T-cell (primary cell): ENCODE results near the gene CCDC124. TPM values are rescaled to one million over a fixed set of nuclear protein-coding genes. Genes with fewer than 3 reads are reported as not detected.

ENCODE experiments used
- ATAC-seq, 4 experiments: fragments of 200-7000 bp in 3 of 4; fragments of 150-1000 bp in 1 of 4; cut with Tn5 transposase; replicated peaks in 1 of 4; 1 replicate in 3 of 4; 2 replicates in 1 of 4; pipeline ENCODE4 v1.10.0; 2021; ENCODE audit warnings: moderate library complexity in 3 of 4, mild to moderate bottlenecking in 2 of 4, moderate number of reproducible peaks in 1 of 4
- CTCF ChIA-PET, 2 donors: fragments of 300-600 bp; sonication (Branson Sonifier 250); formaldehyde crosslinking; loops; one replicate each; lab custom pipeline; 2022; ENCODE audit warnings: antibody characterized with exemption in 2 of 2; lab: Charles Lee
- POLR2A ChIA-PET, 2 donors: fragments of 300-600 bp; sonication (Branson Sonifier 250); formaldehyde crosslinking; loops; one replicate each; lab custom pipeline; 2022; ENCODE audit warnings: antibody characterized with exemption in 2 of 2; lab: Charles Lee
- DNase-seq, 35 experiments: peaks; one replicate each; pipeline versions ENCODE4 v3.0.0 to v3.0.0-alpha.2; 2013 to 2023
- H3K27ac ChIP-seq: one replicate; pipeline ENCODE4 v1.5.1; 2013; ENCODE audit warnings: low read length
- H3K27me3 ChIP-seq, 2 experiments: replicated peaks in 1 of 2; 1 replicate in 1 of 2; 2 replicates in 1 of 2; pipeline versions ENCODE4 v1.6.1 to v1.7.0; 2013; ENCODE audit warnings: low read length in 1 of 2, mixed read lengths in 1 of 2; ENCODE audit not compliant: control insufficient read depth in 2 of 2, insufficient read depth in 2 of 2; ENCODE audit errors: extremely low read depth in 1 of 2
- H3K36me3 ChIP-seq, 2 donors: 1 replicate in 1 of 2; 2 replicates in 1 of 2; pipeline versions ENCODE4 v1.6.1 to v1.7.0; 2013; ENCODE audit warnings: low read length in 1 of 2; ENCODE audit not compliant: control insufficient read depth in 2 of 2, insufficient read depth in 1 of 2; ENCODE audit errors: extremely low read depth in 1 of 2
- H3K4me1 ChIP-seq, 2 experiments: 1 replicate in 1 of 2; 2 replicates in 1 of 2; pipeline versions ENCODE4 v1.6.1 to v1.7.0; 2013; ENCODE audit warnings: low read length in 2 of 2, mixed read lengths in 1 of 2; ENCODE audit not compliant: insufficient read depth in 2 of 2, control insufficient read depth in 1 of 2; ENCODE audit errors: extremely low read depth in 1 of 2
- H3K4me3 ChIP-seq, 2 donors: 1 replicate in 1 of 2; 2 replicates in 1 of 2; pipeline versions ENCODE4 v1.5.1 to v1.7.0; 2013; ENCODE audit warnings: mild to moderate bottlenecking in 2 of 2, low read length in 1 of 2, moderate library complexity in 1 of 2; ENCODE audit not compliant: control insufficient read depth in 1 of 2; ENCODE audit errors: extremely low read depth in 1 of 2
- H3K9me3 ChIP-seq: 2 replicates; pipeline ENCODE4 v1.7.0; 2013
- H3K27ac Mint-ChIP-seq, 2 donors: one replicate each; pipeline ENCODE4 v1.8.0; 2020 to 2021; ENCODE audit warnings: mild to moderate bottlenecking in 2 of 2, mixed read lengths in 2 of 2
- H3K27me3 Mint-ChIP-seq, 2 donors: one replicate each; pipeline ENCODE4 v1.8.0; 2021 to 2022; ENCODE audit warnings: mixed read lengths in 2 of 2
- H3K36me3 Mint-ChIP-seq: one replicate; pipeline ENCODE4 v1.8.0; 2021; ENCODE audit warnings: mixed read lengths
- H3K4me1 Mint-ChIP-seq, 3 donors: one replicate each; pipeline ENCODE4 v1.8.0; 2020 to 2022; ENCODE audit warnings: mixed read lengths in 3 of 3, mild to moderate bottlenecking in 1 of 3
- H3K4me3 Mint-ChIP-seq, 3 donors: one replicate each; pipeline ENCODE4 v1.8.0; 2020 to 2022; ENCODE audit warnings: mild to moderate bottlenecking in 3 of 3, mixed read lengths in 3 of 3, moderate library complexity in 3 of 3
- H3K9me3 Mint-ChIP-seq, 3 donors: one replicate each; pipeline ENCODE4 v1.8.0; 2020 to 2022; ENCODE audit warnings: mixed read lengths in 3 of 3
- WGBS: methylation state at CpG from one replicate; pipeline ENCODE4 v1.1.5; 2013; ENCODE audit warnings: missing lambda C conversion rate; ENCODE audit not compliant: insufficient coverage; 5-methylcytosine and 5-hydroxymethylcytosine counted together
- total RNA-seq, 35 experiments: library from RNA in 6 of 35; stranded (reverse) in 6 of 35; fragments of 120-200 nt in 1 of 35; gene quantifications; one replicate each; pipeline versions ENCODE4 v1.2.1 to v1.2.4 and lab custom pipeline; 2013 to 2026

Gene CCDC124
- total RNA-seq, 5 donors from 2014 or later (not counting 1 experiment from before 2014, with no cell fraction given), result 24.8 to 51.1 (median 41.5) TPM

DNA sequence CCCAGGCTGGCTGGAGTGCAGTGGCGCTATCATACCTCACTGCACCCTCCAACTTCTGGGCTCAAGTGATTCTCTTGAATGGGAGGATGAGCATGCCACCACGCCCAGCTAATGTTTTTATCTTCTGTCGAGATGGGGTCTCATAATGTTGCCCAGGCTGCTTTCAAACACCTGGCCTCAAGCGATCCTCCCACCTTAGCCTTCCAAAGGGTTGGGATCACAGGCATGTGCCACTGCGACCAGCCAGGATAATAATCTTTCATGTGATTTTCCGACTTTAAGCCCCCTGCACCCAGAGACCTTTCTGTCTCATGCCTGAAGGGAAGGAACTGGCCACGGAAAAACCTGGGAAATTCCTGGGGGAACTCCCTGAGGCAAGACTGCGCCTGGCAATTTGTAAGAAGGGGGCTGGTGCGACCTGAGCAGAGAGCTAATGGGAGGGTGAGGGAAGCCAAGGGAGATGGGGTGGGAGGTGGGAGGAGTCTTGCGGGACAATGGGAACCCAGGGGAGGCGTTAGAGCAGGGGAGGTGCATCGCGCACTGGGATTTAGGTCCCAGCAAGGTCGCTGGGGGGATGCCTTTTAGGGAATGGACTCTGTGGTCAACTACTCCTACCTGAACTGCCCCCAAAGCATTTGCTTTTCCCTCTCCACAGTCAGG lies 1.2 kb upstream of the CCDC124 start:
- H3K4me3 ChIP-seq, result peak overlapping the region in 1 of 2 donors; percentile 90
- WGBS, result 27% methylated on average over 4 of the region's 14 CpGs

DNA sequence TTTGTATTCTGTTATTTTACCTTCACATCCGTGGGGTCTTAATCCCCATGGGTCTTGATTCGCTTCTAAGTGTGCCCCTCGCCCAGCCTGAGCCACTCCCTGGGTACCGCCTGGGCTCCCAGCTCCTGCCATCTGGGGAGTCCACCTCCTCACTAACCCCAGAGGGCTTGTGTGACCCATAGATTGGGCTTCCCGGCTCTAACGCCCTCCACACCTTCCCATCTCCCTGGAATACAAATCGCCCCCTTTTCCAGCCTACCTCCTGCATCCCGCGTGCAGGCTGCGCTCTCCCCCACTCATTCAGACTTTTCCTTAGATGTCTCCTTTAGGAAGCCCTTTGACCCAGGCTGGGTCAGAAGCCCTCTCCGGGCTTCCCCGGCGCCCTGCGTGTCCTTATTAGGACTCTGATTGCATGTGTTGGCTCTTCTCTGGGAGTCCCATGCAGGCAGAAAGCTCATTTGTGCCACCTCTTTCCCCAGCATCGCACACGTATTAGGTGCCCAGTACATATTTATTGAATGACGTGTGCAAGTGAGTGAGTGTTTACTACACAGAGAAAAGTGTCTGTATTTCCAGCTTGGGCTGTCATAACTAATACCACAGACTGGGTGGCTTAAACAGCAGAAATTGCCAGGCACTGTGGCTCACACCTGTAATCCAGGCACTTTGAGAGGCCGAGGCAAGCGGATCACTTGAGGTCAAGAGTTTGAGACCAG lies 757 bp downstream of the CCDC124 start:
- H3K27me3 ChIP-seq, result peaks cover 0 to 4% of the 10 kb centered on the region in 2 experiments
- peaks cover 6 to 29% of the 10 kb centered on the region in 2 experiments for H3K4me1 ChIP-seq
- peaks cover 3 to 10% of the 10 kb centered on the region in 2 donors for H3K36me3 ChIP-seq
- peak overlapping the region; percentile 94 for H3K27ac ChIP-seq
- peak overlapping the region; percentile 76 to 90 for H3K4me3 ChIP-seq
- ChIA-PET CTCF (interaction anchor here (0.6 to 3.8 kb wide), 11 partner anchors 12 to 479 kb away, joined by 3 to 139 read pairs (median 4); partner anchors contain the start of genes RPL18A (in 2 of the 2), JAK3 (in 1 of the 2), PGLS (in 1 of the 2) and SLC5A5 (in 1 of the 2)), POLR2A (interaction anchor here in 1 of 2 donors (0.5 to 1.3 kb wide), 4 partner anchors 66 to 74 kb away, joined by 3 to 7 read pairs (median 6); partner anchors contain the start of gene RPL18A)
- no peak for DNase-seq
- no peaks in the 10 kb centered on the region for H3K27me3 Mint-ChIP-seq
- ATAC-seq, result no peak
- peak overlapping the region; percentile 82 to 88 (median 84) for H3K4me3 Mint-ChIP-seq
- no peaks in the 10 kb centered on the region for H3K9me3 Mint-ChIP-seq
- H3K36me3 Mint-ChIP-seq, result peaks cover 3% of the 10 kb centered on the region
- no peaks in the 10 kb centered on the region for H3K9me3 ChIP-seq
- H3K4me1 Mint-ChIP-seq, result peaks cover 11 to 20% (median 14%) of the 10 kb centered on the region in 3 donors
- H3K27ac Mint-ChIP-seq, result peak overlapping the region; percentile 20 to 94
- WGBS, result 38% methylated on average over 17 of the region's 19 CpGs

More for the DNA sequence above, 1.2 kb upstream of the CCDC124 start:
- no peaks in the 10 kb centered on the region for H3K9me3 ChIP-seq
- H3K36me3 Mint-ChIP-seq, result no peaks in the 10 kb centered on the region
- H3K4me3 Mint-ChIP-seq, result peak overlapping the region; percentile 53 to 82 (median 58)
- H3K4me1 ChIP-seq, result peaks cover 6 to 23% of the 10 kb centered on the region in 2 experiments
- H3K27me3 Mint-ChIP-seq, result no peaks in the 10 kb centered on the region
- ATAC-seq, result no peak
- no peaks in the 10 kb centered on the region for H3K9me3 Mint-ChIP-seq
- DNase-seq, result no peak
- H3K36me3 ChIP-seq, result peaks cover 2 to 5% of the 10 kb centered on the region in 2 donors
- CTCF ChIA-PET, result interaction anchor here in 1 of 2 donors (0.9 to 3.8 kb wide), 7 partner anchors 14 to 229 kb away, joined by 3 to 139 read pairs (median 5); partner anchors contain the start of genes JAK3 and RPL18A
- peaks cover 0 to 4% of the 10 kb centered on the region in 2 experiments for H3K27me3 ChIP-seq
- H3K4me1 Mint-ChIP-seq, result peaks cover 11 to 20% (median 14%) of the 10 kb centered on the region in 3 donors
- POLR2A ChIA-PET, result interaction anchor here in 1 of 2 donors (0.6 to 1.0 kb wide), 2 partner anchors 21 to 72 kb away, joined by 3 to 14 read pairs; partner anchors contain the start of gene RPL18A
- H3K27ac Mint-ChIP-seq, result peak overlapping the region in 1 of 2 donors; percentile 46
- no peak overlapping the region for H3K27ac ChIP-seq

DNA sequence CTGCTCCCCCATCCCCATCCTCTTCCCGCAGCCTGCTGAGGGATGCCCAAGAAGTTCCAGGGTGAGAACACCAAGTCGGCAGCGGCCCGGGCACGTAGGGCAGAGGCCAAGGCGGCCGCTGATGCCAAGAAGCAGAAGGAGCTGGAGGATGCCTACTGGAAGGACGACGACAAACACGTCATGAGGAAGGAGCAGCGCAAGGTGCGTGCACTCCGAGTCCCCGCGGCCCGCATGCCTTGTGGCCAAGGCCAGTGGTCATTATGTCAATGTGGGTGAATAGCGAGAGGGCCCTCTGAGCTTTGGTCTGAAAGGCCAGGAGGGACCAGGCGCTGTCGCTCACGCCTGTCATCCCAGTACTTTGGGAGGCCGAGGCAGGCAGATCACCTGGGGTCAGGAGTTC lies 3.6 kb downstream of the CCDC124 start:
- no peaks in the 10 kb centered on the region for H3K27me3 Mint-ChIP-seq
- peaks cover 11 to 20% (median 14%) of the 10 kb centered on the region in 3 donors for H3K4me1 Mint-ChIP-seq
- Histone ChIP-seq H3K9me3 (no peaks in the 10 kb centered on the region), H3K4me3 (no peak overlapping the region), H3K27me3 (peaks cover 0 to 4% of the 10 kb centered on the region in 2 experiments), H3K27ac (no peak overlapping the region), H3K4me1 (peaks cover 6 to 30% of the 10 kb centered on the region in 2 experiments), H3K36me3 (peaks cover 3 to 19% of the 10 kb centered on the region in 2 donors)
- DNase-seq (no peak), ATAC-seq (no peak)
- no peak overlapping the region for H3K4me3 Mint-ChIP-seq
- H3K27ac Mint-ChIP-seq, result no peak overlapping the region
- POLR2A ChIA-PET, result no interaction called here
- peaks cover 6% of the 10 kb centered on the region for H3K36me3 Mint-ChIP-seq
- CTCF ChIA-PET, result interaction anchor here (0.5 to 3.6 kb wide), 5 partner anchors 24 to 710 kb away, joined by 3 to 43 read pairs (median 4); partner anchors contain the start of gene RPL18A (in 1 of the 2)
- H3K9me3 Mint-ChIP-seq, result no peaks in the 10 kb centered on the region
- 95% methylated on average over 19 of the region's 21 CpGs for WGBS

DNA sequence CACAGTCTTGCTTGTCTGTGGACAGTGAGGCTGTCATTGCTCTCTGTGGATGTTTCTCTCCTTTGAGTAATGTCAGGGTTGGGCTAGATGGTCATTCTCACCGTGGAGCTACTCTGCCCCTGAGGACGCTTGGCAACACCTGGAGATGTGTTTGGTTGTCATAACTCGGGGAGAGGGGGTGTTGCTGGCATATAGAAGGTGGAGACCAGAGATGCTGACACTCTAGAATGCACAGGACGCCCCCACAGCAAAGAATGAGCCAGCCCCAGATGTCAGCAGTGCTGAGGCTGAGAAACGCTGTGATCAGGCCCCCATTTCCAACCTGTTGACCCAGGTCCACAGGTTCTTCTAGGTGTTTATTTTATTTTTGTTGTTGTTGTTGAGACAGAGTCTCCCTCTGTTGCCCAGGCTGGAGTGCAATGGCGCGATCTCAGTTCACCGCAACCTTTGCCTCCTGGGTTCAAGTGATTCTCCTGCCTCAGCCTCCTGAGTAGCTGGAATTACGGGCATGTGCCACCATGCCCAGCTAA lies 4.6 kb downstream of the CCDC124 start:
- CTCF ChIA-PET, result interaction anchor here (0.5 to 3.6 kb wide), 9 partner anchors 17 to 130 kb away, joined by 3 to 43 read pairs (median 5); partner anchors contain the start of gene RPL18A (in 1 of the 2)
- Histone ChIP-seq H3K27me3 (no peaks in the 10 kb centered on the region), H3K4me1 (peaks cover 4 to 21% of the 10 kb centered on the region in 2 experiments), H3K36me3 (peaks cover 3 to 21% of the 10 kb centered on the region in 2 donors), H3K9me3 (no peaks in the 10 kb centered on the region), H3K4me3 (no peak overlapping the region), H3K27ac (no peak overlapping the region)
- ATAC-seq (no peak), DNase-seq (no peak)
- 84% methylated on average over 4 of the region's 9 CpGs for WGBS
- Mint-ChIP-seq H3K4me3 (no peak overlapping the region), H3K36me3 (peaks cover 6% of the 10 kb centered on the region), H3K27me3 (no peaks in the 10 kb centered on the region), H3K9me3 (no peaks in the 10 kb centered on the region), H3K27ac (no peak overlapping the region), H3K4me1 (peaks cover 10 to 13% (median 11%) of the 10 kb centered on the region in 3 donors)
- POLR2A ChIA-PET, result interaction anchor here in 1 of 2 donors (0.8 kb wide), 1 partner anchor 60 kb away, joined by 6 read pairs; no protein-coding TSS in a partner anchor

DNA sequence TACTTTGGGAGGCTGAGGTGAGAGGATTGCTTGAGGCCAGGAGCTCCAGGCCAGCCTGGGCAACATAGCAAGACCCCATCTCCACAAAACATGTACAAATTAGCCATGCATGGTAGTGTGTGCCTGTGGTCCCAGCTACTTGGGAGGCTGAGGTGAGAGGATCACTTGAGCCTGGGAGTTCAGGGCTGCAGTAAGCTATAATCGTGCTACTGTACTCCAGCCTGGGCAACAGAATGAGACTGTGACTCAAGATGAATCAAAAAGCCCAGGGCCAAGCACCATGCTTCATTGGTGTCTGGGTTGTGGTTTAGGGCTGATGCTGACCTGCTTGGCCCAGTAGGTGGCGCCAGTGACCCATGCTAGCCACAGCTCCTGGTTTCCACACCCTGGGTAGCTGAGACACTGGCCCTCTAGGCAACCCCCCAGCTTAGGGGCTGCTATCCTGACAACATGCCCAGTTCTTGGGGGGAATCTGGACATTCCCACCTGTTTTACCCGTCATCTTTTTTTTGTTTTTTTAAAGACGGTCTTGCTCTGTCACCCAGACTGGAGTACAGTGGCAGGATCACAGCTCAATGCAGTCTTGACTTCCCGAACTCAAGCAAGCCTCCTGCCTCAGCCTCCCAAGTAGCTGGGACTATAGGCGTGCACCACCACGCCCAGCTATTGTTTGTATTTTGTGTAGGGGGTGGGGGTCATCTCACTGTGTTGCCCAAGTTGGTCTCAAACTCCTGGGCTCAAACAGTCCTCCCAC lies 5.5 kb downstream of the CCDC124 start:
- Histone ChIP-seq H3K4me3 (no peak overlapping the region), H3K27me3 (no peaks in the 10 kb centered on the region), H3K4me1 (peaks cover 4 to 15% of the 10 kb centered on the region in 2 experiments), H3K36me3 (peaks cover 3 to 21% of the 10 kb centered on the region in 2 donors), H3K27ac (no peak overlapping the region), H3K9me3 (no peaks in the 10 kb centered on the region)
- peaks cover 6% of the 10 kb centered on the region for H3K36me3 Mint-ChIP-seq
- H3K4me1 Mint-ChIP-seq, result peaks cover 7 to 8% (median 7%) of the 10 kb centered on the region in 3 donors
- 48% methylated on average over 4 of the region's 7 CpGs for whole genome bisulfite sequencing
- DNase-seq (peak; percentile 52 to 92 (median 77)), ATAC-seq (peak; percentile 90 to 96 (median 90))
- H3K27ac Mint-ChIP-seq, result no peak overlapping the region
- POLR2A ChIA-PET, result interaction anchor here in 1 of 2 donors (0.6 to 0.8 kb wide), 2 partner anchors 59 to 61 kb away, joined by 4 to 6 read pairs; no protein-coding TSS in a partner anchor
- H3K9me3 Mint-ChIP-seq, result no peaks in the 10 kb centered on the region
- CTCF ChIA-PET, result interaction anchor here (0.5 to 3.6 kb wide), 12 partner anchors 16 to 764 kb away, joined by 3 to 43 read pairs (median 6); partner anchors contain the start of genes ARRDC2 (in 1 of the 2) and RPL18A (in 1 of the 2)
- H3K4me3 Mint-ChIP-seq, result no peak overlapping the region
- no peaks in the 10 kb centered on the region for H3K27me3 Mint-ChIP-seq
